Neuronal stem cell (in vitro differentiated cells): ENCODE data around the gene C3.

Experiments
- DNase-seq: peaks from one replicate; pipeline ENCODE4 v3.0.0-alpha.2; 2013; ENCODE audit warnings: low spot score
- H2AFZ ChIP-seq: one replicate; pipeline ENCODE4 v1.6.1; 2013; ENCODE audit warnings: mild to moderate bottlenecking, low read length, inconsistent platforms
- H2AK5ac ChIP-seq: 2 replicates; pipeline ENCODE4 v1.6.1; 2013; ENCODE audit warnings: low read depth, mild to moderate bottlenecking, inconsistent platforms, low read length, moderate library complexity, mixed read lengths
- H2BK120ac ChIP-seq: 2 replicates; pipeline ENCODE4 v1.6.1; 2013; ENCODE audit warnings: low read depth, mild to moderate bottlenecking, inconsistent platforms, low read length, moderate library complexity, mixed read lengths
- H2BK12ac ChIP-seq: one replicate; pipeline ENCODE4 v1.6.1; 2013; ENCODE audit warnings: low read length, inconsistent platforms
- H2BK15ac ChIP-seq: 2 replicates; pipeline ENCODE4 v1.6.1; 2013; ENCODE audit warnings: mild to moderate bottlenecking, low read length, inconsistent platforms, mixed read lengths
- H2BK5ac ChIP-seq: one replicate; pipeline ENCODE4 v1.6.1; 2013; ENCODE audit warnings: inconsistent platforms, mild to moderate bottlenecking, low read length, moderate library complexity
- H3K14ac ChIP-seq: one replicate; pipeline ENCODE4 v1.6.1; 2013; ENCODE audit warnings: low read length, inconsistent platforms
- H3K18ac ChIP-seq: 2 replicates; pipeline ENCODE4 v1.6.1; 2013; ENCODE audit warnings: low read length, inconsistent platforms
- H3K23ac ChIP-seq: 2 replicates; pipeline ENCODE4 v1.6.1; 2013; ENCODE audit warnings: low read depth, mild to moderate bottlenecking, mixed read lengths, low read length, inconsistent platforms; ENCODE audit not compliant: poor library complexity
- H3K27ac ChIP-seq: replicated peaks from 3 replicates; pipeline ENCODE4 v1.5.1; 2013; ENCODE audit warnings: low read length, inconsistent platforms
- H3K27me3 ChIP-seq, 3 experiments: 2 replicates each; pipeline ENCODE4 v1.6.1; 2013; ENCODE audit warnings: low read length in 3 of 3, mild to moderate bottlenecking in 2 of 3, inconsistent platforms in 1 of 3, low read depth in 1 of 3, mixed read lengths in 1 of 3, moderate library complexity in 1 of 3; ENCODE audit not compliant: control insufficient read depth in 3 of 3, insufficient read depth in 3 of 3
- H3K36me3 ChIP-seq, 2 donors: replicated peaks in 1 of 2; 2 replicates each; pipeline ENCODE4 v1.6.1; 2013; ENCODE audit warnings: low read length in 2 of 2; ENCODE audit not compliant: control insufficient read depth in 2 of 2, insufficient read depth in 2 of 2
- H3K4ac ChIP-seq: 2 replicates; pipeline ENCODE4 v1.6.1; 2013; ENCODE audit warnings: inconsistent platforms, mild to moderate bottlenecking, low read length, moderate library complexity
- H3K4me1 ChIP-seq, 2 donors: 1 replicate in 1 of 2; 2 replicates in 1 of 2; pipeline ENCODE4 v1.6.1; 2013; ENCODE audit warnings: low read length in 2 of 2, low read depth in 1 of 2; ENCODE audit not compliant: control insufficient read depth in 2 of 2, insufficient read depth in 1 of 2
- H3K4me2 ChIP-seq: one replicate; pipeline ENCODE4 v1.6.1; 2013; ENCODE audit warnings: mild to moderate bottlenecking, low read length, inconsistent platforms; ENCODE audit not compliant: insufficient read depth, poor library complexity, severe bottlenecking
- H3K4me3 ChIP-seq, 2 donors: 2 replicates each; pipeline ENCODE4 v1.5.1; 2013; ENCODE audit warnings: low read length in 2 of 2, mild to moderate bottlenecking in 2 of 2, inconsistent platforms in 1 of 2, moderate library complexity in 1 of 2
- H3K79me1 ChIP-seq: one replicate; pipeline ENCODE4 v1.6.1; 2013; ENCODE audit warnings: low read depth, mild to moderate bottlenecking, inconsistent platforms, low read length, moderate library complexity
- H3K9ac ChIP-seq: one replicate; pipeline ENCODE4 v1.6.1; 2013; ENCODE audit warnings: mild to moderate bottlenecking, low read depth, low read length, inconsistent platforms; ENCODE audit not compliant: poor library complexity
- H3K9me3 ChIP-seq, 2 donors: replicated peaks in 1 of 2; 2 replicates each; pipeline versions ENCODE3 to v1.6.1; 2013; ENCODE audit warnings: low read length in 2 of 2, mild to moderate bottlenecking in 2 of 2, inconsistent platforms in 1 of 2, low read depth in 1 of 2, mixed read lengths in 1 of 2, moderate library complexity in 1 of 2; ENCODE audit not compliant: control insufficient read depth in 2 of 2, insufficient read depth in 1 of 2
- H4K8ac ChIP-seq: one replicate; pipeline ENCODE4 v1.6.1; 2013; ENCODE audit warnings: low read depth, mild to moderate bottlenecking, inconsistent platforms, low read length, moderate library complexity
- H4K91ac ChIP-seq: one replicate; pipeline ENCODE4 v1.6.1; 2013; ENCODE audit warnings: low read length, low read depth, mild to moderate bottlenecking, inconsistent platforms; ENCODE audit not compliant: poor library complexity
- WGBS, 2 donors: extraction: QIAGEN DNeasy Blood & Tissue Kit; methylation state at CpG; one replicate each; pipeline ENCODE4 v1.1.7; 2013; ENCODE audit warnings: missing lambda C conversion rate in 2 of 2, mixed read lengths in 1 of 2; ENCODE audit not compliant: insufficient read length in 2 of 2, insufficient replicate concordance in 1 of 2; ENCODE audit errors: extremely low coverage in 2 of 2; 5-methylcytosine and 5-hydroxymethylcytosine counted together

The C3 gene

DNA sequence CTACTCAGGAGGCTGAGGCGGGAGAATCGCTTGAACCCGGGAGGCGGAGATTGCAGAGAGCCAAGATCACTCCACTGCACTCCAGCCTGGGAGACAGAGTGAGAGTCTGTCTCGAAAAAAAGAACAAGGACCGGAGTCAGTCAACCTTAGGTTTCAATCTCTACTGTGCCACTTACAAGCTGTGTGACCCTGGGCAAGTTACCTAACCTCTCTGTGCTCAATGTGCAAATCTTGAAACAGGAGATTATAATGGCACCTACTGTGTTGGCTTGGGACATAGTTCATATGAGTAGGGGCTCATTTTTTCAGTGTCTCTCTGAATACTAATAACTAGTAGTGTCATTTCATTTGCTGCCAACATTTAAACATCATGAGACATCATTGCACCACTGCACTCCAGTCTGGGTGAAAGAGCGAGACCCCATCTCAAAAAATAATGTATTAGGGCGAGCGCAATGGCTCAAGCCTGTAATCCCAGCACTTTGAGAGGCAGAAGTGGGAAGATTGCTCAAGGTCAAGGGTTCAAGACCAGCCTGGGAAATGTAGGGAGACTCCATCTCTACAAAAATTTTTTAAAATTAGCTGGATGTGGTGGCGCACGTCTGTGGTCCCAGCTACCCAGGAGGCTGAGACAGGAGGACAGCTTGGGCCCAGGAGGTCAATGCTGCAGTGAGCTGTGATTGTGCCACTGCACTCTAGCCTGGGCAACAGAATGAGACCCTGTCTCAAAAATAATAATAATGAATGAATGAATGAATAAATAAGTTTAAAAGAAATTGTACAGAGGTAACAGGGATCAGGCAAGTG is 5.5 kb downstream of the C3 start:
- Histone ChIP-seq H2BK5ac (no peak overlapping the region), H3K79me1 (peaks cover 3% of the 10 kb centered on the region), H2AFZ (no peak overlapping the region), H2BK120ac (no peak overlapping the region), H3K4ac (no peak overlapping the region), H3K4me3 (no peak overlapping the region), H3K18ac (no peak overlapping the region), H2BK12ac (no peak overlapping the region), H3K4me2 (no peak overlapping the region), H3K23ac (no peak overlapping the region), H3K27me3 (peaks cover 0 to 25% (median 24%) of the 10 kb centered on the region in 3 experiments), H4K91ac (no peak overlapping the region), H4K8ac (no peak overlapping the region), H2BK15ac (no peak overlapping the region), H3K4me1 (no peaks in the 10 kb centered on the region), H3K9me3 (peaks cover 0 to 8% of the 10 kb centered on the region in 2 donors), H3K14ac (no peak overlapping the region), H3K36me3 (no peaks in the 10 kb centered on the region), H3K9ac (no peak overlapping the region), H3K27ac (no peak overlapping the region), H2AK5ac (no peak overlapping the region)
- no peak for DNase-seq
- no CpG with 5 or more reads among the region's 11 CpGs for WGBS, 2 donors

DNA sequence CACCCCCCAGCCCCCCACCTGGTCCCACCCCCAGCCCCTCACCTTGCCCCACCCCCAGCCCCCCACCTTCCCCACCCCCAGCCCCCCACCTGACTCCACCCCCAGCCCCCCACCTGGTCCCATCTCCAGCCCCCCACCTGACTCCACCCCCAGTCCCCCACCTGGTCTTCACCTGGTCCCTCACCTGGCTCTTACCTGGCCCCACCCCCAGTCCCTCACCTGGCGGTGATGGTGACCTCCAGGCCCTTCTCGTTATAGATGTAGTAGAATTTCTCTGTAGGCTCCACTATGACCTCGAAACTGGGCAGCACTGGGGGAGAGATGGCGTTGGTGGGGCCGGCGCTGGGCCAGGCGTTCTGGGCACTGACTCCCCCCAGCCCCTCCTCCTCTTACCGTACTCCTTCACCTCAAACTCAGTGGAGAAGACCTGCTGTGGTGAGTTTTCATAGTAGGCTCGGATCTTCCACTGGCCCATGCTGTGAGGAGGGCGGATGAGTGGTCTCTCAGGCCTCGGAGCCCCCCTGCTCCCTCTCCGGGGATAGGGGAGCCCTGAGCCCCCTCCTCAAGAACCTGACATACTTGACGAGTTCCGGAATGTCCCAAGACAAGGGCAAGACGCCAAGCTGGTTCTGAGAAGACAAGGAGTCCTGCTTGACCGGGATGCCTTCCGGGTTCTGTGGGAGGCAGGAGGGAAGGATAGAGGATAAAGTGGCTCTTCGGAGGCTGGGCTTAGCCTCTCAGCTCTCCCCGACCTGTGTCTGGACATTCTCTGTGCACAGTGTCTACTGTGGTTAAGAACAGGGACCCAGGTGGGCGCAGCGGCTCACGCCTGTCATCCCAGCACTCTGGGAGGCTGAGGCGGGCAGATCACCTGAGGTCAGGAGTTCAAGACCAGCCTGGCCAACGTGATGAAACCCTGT is 6.4 kb downstream of the C3 start:
- peaks cover 0 to 8% of the 10 kb centered on the region in 2 donors for H3K9me3 ChIP-seq
- H4K8ac ChIP-seq = no peak overlapping the region
- no peak overlapping the region for H2BK12ac ChIP-seq
- no peak overlapping the region for H2BK5ac ChIP-seq
- H3K79me1 ChIP-seq = peaks cover 3% of the 10 kb centered on the region
- no peak for DNase-seq
- H2BK15ac ChIP-seq = no peak overlapping the region
- H3K4me1 ChIP-seq = no peaks in the 10 kb centered on the region
- no peak overlapping the region for H3K27ac ChIP-seq
- no CpG with 5 or more reads among the region's 24 CpGs for WGBS, 2 donors
- H3K4me3 ChIP-seq = no peak overlapping the region
- no peak overlapping the region for H3K18ac ChIP-seq
- H2AK5ac ChIP-seq = no peak overlapping the region
- no peak overlapping the region for H3K9ac ChIP-seq
- no peak overlapping the region for H3K14ac ChIP-seq
- H3K4me2 ChIP-seq = no peak overlapping the region
- no peak overlapping the region for H4K91ac ChIP-seq
- no peak overlapping the region for H3K23ac ChIP-seq
- no peak overlapping the region for H2BK120ac ChIP-seq
- no peaks in the 10 kb centered on the region for H3K36me3 ChIP-seq
- no peak overlapping the region for H2AFZ ChIP-seq
- H3K4ac ChIP-seq = no peak overlapping the region
- peaks cover 0 to 32% (median 30%) of the 10 kb centered on the region in 3 experiments for H3K27me3 ChIP-seq

DNA sequence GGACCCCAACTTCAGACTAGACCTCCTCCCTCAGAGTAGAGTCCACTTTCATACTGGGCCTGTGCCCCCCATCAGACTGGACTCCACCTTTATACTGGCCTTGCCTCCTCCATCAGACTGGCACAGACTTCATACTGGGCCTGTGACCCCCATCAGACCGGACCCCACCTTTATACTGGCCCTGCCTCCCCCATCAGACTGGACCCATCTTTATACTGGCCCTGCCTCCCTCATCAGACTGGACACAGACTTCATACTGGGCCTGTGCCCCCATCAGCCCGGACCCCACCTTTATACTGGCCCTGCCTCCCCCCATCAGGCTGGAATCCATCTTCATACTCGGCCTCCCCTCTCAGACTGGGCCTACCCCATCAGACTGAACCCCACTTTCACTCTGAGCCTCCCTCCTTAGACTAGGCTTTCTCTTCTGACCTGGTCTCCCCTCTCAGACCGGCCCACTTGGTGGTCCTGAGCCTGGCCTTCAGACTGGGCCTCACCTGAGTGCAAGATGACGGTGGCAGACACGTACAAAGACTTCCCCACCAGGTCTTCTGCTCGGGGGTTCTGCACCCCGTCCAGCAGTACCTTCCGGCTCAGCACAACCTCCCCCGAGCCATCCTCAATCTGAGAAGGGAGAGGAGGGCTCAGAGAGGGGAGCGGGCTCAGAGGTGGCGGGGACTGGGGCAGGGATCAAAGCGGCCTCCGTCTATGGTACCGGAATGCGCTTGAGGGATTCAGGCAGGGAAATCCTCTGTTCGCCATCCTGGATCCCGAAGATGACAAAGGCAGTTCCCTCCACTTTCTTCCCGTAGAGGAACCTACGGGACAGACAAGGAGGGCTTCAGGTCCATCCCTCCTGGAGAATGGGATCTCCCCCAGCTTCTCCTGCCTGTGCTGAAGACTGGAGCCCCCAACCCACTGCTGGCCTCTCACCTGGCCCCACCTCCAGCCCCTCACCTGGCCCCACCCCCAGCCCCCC is 7.5 kb downstream of the C3 start:
- Histone ChIP-seq H2AFZ (no peak overlapping the region), H3K4me1 (no peaks in the 10 kb centered on the region), H4K91ac (no peak overlapping the region), H3K27ac (no peak overlapping the region), H3K4ac (no peak overlapping the region), H3K9me3 (peaks cover 0 to 8% of the 10 kb centered on the region in 2 donors), H4K8ac (no peak overlapping the region), H2BK120ac (peak overlapping the region; percentile 50), H3K9ac (no peak overlapping the region), H2BK15ac (no peak overlapping the region), H3K23ac (no peak overlapping the region), H3K4me2 (no peak overlapping the region), H2AK5ac (no peak overlapping the region), H3K79me1 (peaks cover 3% of the 10 kb centered on the region), H3K14ac (no peak overlapping the region), H3K4me3 (no peak overlapping the region), H2BK12ac (no peak overlapping the region), H3K18ac (no peak overlapping the region), H3K27me3 (peaks cover 0 to 41% (median 33%) of the 10 kb centered on the region in 3 experiments), H2BK5ac (no peak overlapping the region), H3K36me3 (no peaks in the 10 kb centered on the region)
- DNase-seq = no peak
- no CpG with 5 or more reads among the region's 20 CpGs for WGBS, 2 donors
